ENCODE measurements around the gene SIL1.

The SIL1 gene

DNA sequence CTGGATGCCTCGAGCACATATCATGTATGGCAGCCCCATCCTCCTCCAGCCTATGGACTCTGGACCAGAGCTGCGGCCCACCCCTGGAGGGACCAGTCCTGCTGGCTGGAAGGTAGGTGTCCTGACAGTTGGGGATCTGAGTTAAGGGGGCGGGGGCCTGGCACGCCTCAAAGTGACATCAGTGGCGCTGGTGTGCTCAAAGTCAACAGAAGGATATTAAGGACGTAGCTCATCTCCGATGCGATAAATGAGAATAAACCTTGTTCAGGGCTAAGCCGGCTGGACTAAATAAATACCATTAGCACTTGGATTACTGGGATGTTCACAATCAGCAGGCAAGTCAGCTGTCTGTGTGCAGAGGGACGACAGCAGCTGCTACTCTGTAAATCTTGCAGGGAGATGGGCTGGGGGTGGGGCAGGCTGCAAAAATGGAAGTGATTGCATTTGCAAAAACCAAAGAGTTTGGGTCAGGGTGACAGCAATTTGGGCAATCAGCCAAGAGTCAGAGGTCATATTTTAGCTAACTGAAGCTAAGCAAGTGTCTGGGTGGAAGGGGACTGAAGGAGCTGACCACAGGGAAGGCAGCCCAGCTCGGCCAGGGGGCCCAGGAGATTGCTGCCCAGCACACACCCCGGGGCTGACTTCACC lies 243.0 kb downstream of the SIL1 start:
- DNase-seq (ENCODE audit: low spot score): no peak

- no peak for DNase-seq (ENCODE audit: low spot score)
Observed at GRCh38 chr5:138954257-138955012, 243.7 kb downstream of the SIL1 start.

DNA sequence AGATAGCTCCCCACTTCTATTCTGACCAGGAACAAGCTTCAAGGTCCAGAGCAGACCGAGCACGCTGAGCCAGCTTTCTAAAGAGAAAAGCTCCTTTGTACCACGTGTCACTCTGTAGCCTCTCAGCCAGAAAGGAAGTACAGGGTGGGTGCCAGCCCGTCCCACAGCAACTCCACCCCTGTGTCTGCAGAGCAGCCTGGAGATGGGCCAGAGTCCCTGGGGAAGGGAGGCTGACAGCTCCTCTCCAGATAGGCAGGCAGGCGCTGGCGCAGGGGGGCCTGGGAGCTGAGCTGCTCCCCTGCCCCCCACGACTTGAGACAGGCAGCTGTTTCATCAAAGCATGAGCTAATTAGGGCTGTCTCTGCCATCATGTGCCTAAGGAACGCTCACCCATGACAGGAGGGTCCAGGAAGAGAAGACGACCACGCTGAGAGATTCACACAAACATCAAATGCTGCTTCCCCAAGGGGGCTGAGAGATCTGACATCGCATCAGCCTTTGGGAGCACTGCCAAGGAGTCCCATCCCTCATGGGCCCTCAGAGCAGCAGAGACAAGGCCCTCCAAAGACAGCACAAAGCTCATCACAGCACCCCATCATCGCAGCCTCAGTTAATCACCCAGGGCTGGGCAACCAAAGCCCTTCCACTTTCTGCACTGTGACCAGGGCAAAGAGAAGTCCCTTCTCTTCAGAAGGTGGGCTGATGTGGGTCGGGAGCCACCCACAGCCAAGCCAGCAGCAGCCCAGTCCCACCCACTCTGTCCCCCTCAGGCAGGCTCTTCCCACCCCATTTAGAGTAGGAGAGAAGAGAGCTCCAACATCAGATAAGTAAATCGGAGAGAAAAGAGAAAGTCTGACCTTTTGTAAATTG lies 244.5 kb downstream of the SIL1 start:
- no peak for DNase-seq (ENCODE audit: low spot score)

- DNase-seq (ENCODE audit: low spot score): no peak
Observed at GRCh38 chr5:138952962-138953361, 245.2 kb downstream of the SIL1 start.

DNA sequence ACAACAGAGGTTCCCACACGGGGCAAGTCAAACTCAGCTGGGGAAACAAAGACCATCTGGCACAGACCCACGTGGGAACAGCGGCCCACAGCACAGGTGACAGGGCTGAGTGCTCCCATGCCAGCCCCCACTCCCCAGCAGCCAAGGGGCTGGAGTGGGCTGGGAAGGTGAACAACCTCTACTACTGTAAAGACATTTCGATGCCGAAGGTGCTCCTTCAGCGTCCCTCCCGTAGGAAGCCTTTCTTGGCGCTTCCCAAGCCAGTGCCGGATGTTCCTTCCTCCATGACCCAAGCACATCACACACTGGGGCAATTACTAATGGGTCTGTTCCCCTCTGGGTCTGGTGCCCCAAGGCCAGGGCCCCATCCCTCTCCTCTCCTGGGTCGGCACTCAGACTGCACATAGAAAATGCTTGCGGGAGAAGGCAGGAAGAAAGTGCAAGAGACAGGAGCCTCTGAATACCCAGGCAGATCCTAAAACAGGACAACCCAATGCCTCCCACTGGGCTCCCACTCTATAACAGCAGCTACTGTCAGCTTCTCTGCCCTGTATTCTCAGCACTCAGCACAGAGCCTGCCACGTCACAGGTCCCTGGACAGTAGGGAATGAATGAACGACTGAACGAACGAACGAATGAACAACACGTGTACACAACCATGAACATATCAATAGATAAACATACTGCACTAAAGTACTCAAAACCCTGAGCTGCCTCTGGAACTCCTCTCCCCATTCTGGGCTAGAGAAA lies 246.0 kb downstream of the SIL1 start:
- no peak for DNase-seq (ENCODE audit: low spot score)

DNA sequence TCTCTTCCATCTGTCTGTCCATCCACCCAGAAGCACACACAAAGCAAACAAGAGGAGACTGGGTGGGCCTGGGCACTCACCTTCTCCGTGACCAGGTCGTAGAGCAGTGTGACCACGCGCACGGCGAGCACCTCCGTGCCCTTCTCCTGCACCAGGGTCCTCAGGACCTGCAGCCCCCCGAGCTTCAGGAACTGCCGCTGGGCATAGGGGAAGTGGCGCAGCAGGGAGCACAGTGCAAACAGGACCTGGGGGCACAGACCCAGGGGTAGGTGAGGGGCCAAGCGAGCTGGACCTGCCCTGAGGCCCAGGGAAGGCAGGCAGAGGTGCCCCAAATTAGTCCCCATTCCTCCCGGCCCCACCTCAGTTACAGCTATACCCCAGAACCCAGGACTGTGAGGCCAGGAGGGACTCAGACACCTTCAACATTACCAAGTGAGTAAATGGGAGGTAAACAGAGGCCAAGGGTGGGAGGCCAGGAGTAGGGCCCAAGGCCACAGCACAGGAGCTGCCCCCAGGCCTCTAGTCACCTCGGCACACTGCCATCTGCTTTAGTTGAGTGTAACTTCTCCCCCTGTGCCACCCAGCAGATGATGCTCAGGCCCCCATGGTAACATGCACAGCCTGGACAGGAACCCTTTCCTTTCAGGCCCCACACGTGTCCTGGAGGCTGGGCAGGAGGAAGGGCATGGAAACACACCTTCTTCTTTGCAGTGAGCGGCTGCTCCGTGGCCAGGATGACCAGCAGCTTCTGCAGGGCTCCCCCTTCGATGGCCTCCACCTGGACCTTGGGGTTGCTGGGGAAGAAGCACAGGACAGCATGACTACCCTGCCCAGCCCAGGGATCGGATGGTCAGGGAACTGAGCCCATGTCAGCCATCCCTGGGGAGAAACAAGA lies 246.8 kb downstream of the SIL1 start:
- no peak for DNase-seq (ENCODE audit: low spot score)

- no peak for DNase-seq (ENCODE audit: low spot score)
Observed at GRCh38 chr5:138950421-138951031, 247.6 kb downstream of the SIL1 start.

DNA sequence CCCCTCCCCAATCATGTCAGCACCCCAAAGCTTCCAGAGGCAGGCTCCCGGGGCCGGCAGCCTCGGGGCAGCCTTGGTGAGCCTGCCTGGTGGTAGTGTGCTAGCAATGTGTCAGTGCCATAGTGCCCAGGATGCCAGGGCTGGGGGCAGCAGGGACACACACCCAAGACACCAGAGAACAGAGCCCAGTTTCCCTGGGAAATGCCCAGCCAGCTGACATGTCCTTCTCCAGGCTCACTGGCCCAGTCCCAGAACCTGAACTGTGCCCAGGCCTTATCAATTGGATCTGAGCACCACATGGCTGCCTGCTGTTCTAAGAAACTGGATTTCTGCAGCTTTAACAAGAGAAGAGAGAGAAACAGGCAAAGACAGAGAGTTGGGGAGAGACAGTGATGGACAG lies 248.2 kb downstream of the SIL1 start:
- no peak for DNase-seq (ENCODE audit: low spot score)

- no peak for DNase-seq (ENCODE audit: low spot score)
Observed at GRCh38 chr5:138949223-138949574, 249.0 kb downstream of the SIL1 start.

DNA sequence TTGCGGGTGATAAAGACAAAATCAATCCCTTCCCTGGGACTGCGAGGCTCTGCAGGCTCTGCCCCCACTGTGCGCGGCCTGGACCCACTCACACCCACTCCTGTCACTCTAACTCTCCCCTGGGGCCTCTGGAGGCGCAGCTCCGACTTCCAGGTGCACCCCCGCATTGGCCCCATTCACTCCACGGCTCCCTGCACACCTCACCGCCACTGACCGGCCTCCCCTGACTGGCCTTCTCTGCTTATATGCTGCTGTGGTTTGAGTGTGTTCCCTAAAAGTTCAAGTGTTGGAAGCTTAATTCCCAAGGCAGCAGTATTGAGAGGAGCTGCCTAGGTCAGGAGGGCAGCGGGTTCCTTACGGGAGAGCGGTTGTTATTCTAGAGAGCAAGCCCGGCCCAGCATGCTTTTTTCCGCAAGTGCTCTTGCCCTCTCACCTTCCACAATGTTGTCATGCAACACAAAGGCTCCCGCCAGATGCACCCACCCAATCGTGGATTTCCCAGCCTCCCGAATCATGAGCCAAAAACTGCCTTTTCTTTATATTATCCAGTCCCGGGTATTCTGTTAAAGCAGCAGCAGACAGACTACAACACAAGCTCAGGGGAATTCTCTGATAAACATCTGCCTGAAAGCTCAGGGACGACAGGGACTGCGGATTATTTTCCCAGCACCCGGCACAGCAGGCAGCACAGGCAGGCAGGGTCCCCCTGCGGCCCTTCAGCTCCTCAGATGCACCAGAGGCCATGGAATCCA lies 249.5 kb downstream of the SIL1 start:
- no peak for DNase-seq (ENCODE audit: low spot score)

GRCh38 chr5:138947780-138948179 lies 250.4 kb downstream of the SIL1 start:
- no peak for DNase-seq (ENCODE audit: low spot score)

- DNase-seq (ENCODE audit: low spot score): no peak
Observed at GRCh38 chr5:138946831-138947560, 251.2 kb downstream of the SIL1 start.

DNA sequence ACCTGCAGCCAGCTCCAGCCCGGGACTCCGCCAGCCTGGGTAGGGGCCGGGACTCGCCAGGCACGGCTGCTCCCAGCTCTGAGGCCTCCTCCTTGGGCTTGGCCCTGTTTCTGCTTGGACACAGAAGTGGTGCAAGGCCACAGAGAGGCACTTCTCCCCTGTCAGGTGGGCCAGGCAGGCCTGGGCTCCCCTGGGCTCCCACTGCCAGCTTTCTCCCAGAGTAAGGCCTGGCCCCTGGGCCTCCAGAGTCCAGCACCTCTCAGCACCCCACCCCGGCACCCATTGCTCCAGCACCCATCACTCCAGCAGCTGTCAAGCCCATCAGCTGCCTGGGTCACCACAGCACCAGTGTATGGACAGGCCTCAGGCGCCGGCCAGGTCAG lies 251.9 kb downstream of the SIL1 start:
- no peak for DNase-seq (ENCODE audit: low spot score)

DNA sequence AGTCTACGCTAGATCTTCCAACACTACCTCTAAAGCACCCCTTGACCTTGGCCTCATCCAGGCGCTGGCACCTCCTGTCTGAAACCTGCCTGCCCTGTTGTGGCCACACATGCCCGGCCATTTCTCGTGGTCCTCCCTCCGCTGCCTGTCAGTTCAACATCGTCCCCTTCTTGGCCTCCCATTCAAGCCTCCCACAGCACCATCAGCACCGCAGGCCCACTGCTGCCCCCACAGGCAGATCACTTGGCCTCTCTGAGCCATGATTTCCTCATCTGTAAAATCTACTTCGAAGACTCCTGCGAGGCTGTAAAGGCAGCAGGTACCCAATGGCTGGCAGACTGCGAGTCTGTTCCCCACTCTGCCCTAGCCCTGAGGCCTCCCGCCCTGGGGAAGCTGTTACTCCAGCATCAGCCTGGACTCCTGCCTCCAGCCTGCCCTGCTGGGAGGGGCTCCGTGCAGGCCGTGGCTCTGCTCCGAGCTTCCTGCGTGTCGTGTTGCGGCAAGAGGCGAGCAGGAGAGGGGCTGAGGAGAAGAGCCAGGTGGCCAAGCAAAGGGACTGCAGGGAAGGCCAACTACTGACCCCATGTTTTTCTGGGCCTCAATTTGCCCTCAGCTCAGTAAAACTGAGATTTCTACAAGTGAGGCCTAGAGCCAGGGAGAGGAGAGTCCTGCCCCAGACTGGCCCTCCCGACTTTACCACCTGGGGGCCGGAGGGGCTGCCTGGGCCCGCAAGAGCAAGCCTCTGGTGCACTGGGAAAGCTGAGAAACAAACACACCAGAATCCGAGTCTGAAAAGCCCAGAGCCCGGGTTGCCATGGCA lies 252.5 kb downstream of the SIL1 start:
- DNase-seq (ENCODE audit: low spot score): peak; percentile 4

- DNase-seq (ENCODE audit: low spot score): no peak
Observed at GRCh38 chr5:138944527-138945322, 253.4 kb downstream of the SIL1 start.

GRCh38 chr5:138943599-138944173 lies 254.5 kb downstream of the SIL1 start:
- DNase-seq (ENCODE audit: low spot score): no peak

- DNase-seq (ENCODE audit: low spot score): no peak
Observed at GRCh38 chr5:138942861-138943260, 255.3 kb downstream of the SIL1 start.

All from NAMALWA (cell line).